Ectodermal cell (in vitro differentiated cells): ENCODE results near the gene HECTD4.
A peak's percentile ranks its signal among the peaks of the same experiment; 100 is the strongest.
"Not testable (repeated sequence)": the region's sequence is repeated elsewhere in the genome, so short reads cannot be mapped to it uniquely, and the experiment has no call there.

Source experiments
- H3K27ac ChIP-seq: 2 replicates; pipeline ENCODE4 v1.7.0; 2013; ENCODE audit warnings: mild to moderate bottlenecking, low read depth, low read length; ENCODE audit not compliant: insufficient read depth, poor library complexity, severe bottlenecking
- H3K27me3 ChIP-seq: 2 replicates; pipeline ENCODE4 v1.7.0; 2013; ENCODE audit warnings: mild to moderate bottlenecking, low read length; ENCODE audit not compliant: insufficient read depth, control insufficient read depth, poor library complexity, severe bottlenecking
- H3K36me3 ChIP-seq: one replicate; pipeline ENCODE4 v1.7.0; 2013; ENCODE audit warnings: low read length; ENCODE audit not compliant: control insufficient read depth, insufficient read depth
- H3K4me1 ChIP-seq: one replicate; pipeline ENCODE4 v1.7.0; 2013; ENCODE audit warnings: low read length; ENCODE audit not compliant: control insufficient read depth, insufficient read depth
- H3K4me3 ChIP-seq: 2 replicates; pipeline ENCODE4 v1.7.0; 2013; ENCODE audit warnings: low read depth, low read length, control low read depth; ENCODE audit not compliant: insufficient read depth
- H3K9me3 ChIP-seq: 2 replicates; pipeline ENCODE4 v1.7.0; 2013; ENCODE audit warnings: mild to moderate bottlenecking, low read length, moderate library complexity; ENCODE audit not compliant: control insufficient read depth
- WGBS, 2 experiments: methylation state at CpG; one replicate each; pipeline ENCODE4 v1.1.7; 2013; ENCODE audit warnings: missing lambda C conversion rate in 2 of 2; 5-methylcytosine and 5-hydroxymethylcytosine counted together

The HECTD4 gene

DNA sequence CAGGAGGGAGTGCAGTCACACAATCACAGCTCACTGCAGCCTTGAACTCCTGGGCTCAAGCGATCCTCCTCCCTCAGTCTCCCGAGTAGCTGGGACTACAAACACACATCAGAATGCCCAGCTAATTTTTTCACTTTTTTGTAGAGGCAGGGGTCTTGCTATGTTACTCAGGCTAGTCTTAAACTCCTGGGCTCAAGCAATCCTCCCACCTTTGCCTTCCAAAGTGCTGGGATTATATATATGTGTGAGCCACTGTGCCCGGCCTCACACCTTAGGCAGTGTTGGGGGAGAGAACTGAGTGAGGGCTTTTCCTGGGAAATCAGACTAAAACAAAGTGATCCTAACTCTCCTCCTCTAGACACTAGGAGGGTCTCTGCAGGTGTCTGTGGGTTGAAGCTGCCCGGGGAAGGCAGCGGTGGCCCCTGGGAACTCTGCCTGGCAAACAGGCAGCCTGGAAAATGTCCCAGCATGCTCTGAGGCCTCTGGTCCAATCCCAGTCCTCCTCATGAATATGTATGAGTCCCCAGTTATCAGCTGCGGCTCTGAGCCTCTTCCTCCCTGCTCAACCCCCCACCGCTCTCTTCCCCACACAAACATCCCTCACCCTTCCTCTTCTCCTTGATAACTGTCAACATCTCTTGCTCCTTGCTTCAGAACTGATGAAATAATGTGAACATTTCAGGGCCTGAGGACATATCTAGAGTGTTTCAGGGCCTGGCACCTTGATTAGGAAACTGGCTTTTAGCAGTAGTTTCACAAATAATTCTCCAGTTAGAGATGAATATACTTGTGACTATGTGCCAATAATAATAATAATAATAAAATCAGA is 265.8 kb downstream of the HECTD4 start:
- Histone ChIP-seq H3K9me3 (no peaks in the 10 kb centered on the region), H3K36me3 (no peaks in the 10 kb centered on the region), H3K27me3 (no peaks in the 10 kb centered on the region), H3K4me3 (no peak overlapping the region), H3K4me1 (peaks cover 10% of the 10 kb centered on the region), H3K27ac (peak overlapping the region; percentile 38)
- 33 to 36% methylated on average over 7 of the region's 7 CpGs for WGBS, 2 experiments

DNA sequence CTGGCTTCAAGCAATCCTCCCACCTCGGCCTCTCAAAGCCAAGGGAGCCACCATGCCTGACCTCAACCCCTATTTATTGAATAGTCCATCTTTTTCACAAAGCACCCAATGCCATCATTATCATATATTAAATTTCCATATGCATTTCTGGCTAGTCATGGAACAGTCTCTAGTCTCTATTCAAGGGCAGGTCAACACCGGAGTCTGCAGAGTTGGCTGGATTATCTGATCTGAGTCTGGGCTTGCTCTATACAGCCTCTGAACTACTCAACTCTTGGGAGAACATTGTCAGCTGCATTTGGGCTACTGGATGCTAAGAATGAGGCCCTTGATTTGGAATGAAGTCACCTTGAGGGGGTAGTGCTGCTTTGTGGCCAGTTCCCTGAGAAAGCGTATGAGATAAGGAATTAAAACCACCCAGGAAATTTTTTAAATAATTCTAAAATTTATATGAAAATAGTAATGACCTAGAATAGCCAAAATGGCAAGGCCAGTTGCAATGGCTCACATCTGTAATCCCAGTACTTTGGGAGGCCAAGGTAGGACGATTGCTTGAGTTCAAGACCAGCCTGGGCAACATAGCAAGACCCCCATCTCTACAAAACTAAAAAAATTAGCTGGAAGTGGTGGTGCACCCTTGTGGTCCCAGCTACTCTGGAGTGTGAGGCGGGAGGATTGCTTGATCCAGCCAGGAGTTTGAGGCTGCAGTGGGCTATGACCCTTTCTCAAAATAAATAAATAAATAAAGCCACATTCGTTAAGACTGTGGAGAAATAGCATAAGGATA is 266.8 kb downstream of the HECTD4 start:
- Histone ChIP-seq H3K9me3 (no peaks in the 10 kb centered on the region), H3K27me3 (no peaks in the 10 kb centered on the region), H3K27ac (no peak overlapping the region), H3K4me1 (peaks cover 9% of the 10 kb centered on the region), H3K4me3 (no peak overlapping the region), H3K36me3 (no peaks in the 10 kb centered on the region)
- 91 to 100% methylated on average over 5 of the region's 6 CpGs for WGBS, 2 experiments

DNA sequence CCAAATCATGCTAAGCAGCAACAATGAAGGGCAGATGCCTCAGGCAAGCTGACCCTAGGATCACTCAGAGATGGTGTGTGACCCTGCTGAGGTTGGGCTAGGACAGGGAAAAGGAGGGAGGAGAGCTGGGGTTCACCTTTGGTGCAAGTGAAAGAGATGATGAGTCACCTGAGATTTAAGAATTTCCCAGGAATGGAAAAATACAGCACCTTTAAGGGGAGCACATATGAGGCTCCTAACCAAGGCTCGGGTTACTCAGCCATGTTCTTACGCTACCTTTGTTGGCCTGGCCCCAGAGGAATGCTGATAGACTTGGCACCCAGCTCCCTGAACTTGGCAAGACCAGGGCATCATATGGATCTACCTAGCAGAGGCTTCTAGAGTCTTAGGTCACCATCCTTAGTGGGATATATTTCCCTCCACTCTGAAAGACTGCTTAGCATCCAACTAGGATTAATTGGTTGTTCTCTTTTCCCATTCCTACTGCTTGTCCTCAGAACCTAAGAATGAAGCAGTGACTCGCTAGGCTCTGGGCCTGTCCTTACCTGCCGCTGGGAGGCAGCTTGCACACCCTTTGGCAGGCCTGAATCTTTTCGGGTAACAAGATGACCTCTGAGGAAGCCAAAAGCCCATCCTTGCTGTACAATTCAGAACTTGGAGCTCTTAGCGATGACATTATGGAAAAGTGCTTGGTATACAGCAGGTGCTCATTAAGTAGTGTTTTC is 269.7 kb downstream of the HECTD4 start:
- H3K36me3 ChIP-seq = no peaks in the 10 kb centered on the region
- no peaks in the 10 kb centered on the region for H3K27me3 ChIP-seq
- peaks cover 10% of the 10 kb centered on the region for H3K4me1 ChIP-seq
- no peaks in the 10 kb centered on the region for H3K9me3 ChIP-seq
- no peak overlapping the region for H3K4me3 ChIP-seq
- 91 to 92% methylated on average over 6 of the region's 6 CpGs for WGBS, 2 experiments
- no peak overlapping the region for H3K27ac ChIP-seq

DNA sequence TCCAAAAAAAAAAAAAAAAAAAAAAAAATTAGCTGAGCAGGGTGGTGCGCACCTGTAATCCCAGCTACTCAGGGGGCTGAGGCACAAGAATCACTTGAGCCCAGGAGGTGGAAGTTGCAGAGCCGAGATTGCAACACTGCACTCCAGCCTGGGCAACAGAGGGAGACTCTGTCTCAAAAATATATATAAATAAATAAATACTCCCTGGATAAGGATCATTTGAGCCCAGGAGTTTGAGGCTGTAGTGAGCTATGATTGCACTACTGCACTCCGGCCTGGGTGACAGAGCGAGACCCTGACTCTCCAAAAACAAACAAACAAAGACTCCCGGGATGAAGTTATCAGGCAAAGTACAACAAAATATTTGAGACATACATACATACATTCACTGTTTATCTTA is 270.3 kb downstream of the HECTD4 start:
- no peaks in the 10 kb centered on the region for H3K27me3 ChIP-seq
- H3K36me3 ChIP-seq = no peaks in the 10 kb centered on the region
- no peaks in the 10 kb centered on the region for H3K9me3 ChIP-seq
- 93% methylated on average over 5 of the region's 5 CpGs for WGBS, 2 experiments
- no peak overlapping the region for H3K27ac ChIP-seq
- H3K4me1 ChIP-seq = peaks cover 10% of the 10 kb centered on the region
- no peak overlapping the region for H3K4me3 ChIP-seq

DNA sequence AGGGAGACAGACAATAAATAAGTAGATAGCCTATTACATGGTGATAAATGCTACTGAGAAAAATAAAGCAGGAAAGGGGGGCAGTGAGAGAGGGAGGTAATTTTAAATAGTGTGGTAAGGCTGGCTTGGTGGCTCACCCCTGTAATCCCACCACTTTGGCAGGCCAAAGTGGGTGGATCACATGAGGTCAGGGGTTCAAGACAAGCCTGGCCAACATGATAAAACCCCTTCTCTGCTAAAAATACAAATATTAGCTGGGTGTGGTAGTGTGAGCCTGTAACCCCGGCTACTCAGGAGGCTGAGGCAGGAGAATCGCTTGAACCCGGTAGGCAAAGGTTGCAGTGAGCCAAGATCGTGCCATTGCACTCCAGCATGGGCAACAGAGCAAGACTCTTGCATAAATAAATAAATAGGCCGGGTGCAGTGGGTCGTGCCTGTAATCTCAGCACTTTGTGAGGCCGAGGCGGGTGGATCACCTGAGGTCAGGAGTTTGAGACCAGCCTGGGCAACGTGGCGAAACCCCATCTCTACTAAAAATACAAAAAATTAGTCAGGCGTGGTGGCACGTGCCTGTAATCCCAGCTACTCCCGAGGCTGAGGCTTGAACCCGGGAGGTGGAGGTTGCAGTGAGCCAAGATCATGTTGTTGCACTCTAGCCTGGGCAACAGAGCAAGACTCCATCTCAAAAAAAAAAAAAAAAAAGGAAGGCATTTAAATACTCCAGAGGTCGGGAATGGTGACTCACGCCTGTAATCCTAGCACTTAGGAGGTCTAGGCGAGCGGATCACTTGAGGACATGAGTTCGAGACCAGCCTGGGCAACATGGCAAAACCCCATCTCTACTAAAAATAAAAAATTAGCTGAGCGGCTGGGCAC is 271.2 kb downstream of the HECTD4 start:
- H3K4me1 ChIP-seq, H3K9me3 ChIP-seq, H3K27ac ChIP-seq, H3K36me3 ChIP-seq, H3K27me3 ChIP-seq, H3K4me3 ChIP-seq: not testable (repeated sequence)
- 89 to 91% methylated on average over 20 of the region's 20 CpGs for WGBS, 2 experiments
